SKM-1 treated with dmso at 0.1 percent for 144 hours (cell line): ENCODE data around the gene ADAMTS18.

ENCODE experiments used
- DNase-seq: peaks from one replicate; lab custom pipeline; 2025; ENCODE audit not compliant: unreplicated experiment; lab: John Stamatoyannopoulos, UW

Gene ADAMTS18

DNA sequence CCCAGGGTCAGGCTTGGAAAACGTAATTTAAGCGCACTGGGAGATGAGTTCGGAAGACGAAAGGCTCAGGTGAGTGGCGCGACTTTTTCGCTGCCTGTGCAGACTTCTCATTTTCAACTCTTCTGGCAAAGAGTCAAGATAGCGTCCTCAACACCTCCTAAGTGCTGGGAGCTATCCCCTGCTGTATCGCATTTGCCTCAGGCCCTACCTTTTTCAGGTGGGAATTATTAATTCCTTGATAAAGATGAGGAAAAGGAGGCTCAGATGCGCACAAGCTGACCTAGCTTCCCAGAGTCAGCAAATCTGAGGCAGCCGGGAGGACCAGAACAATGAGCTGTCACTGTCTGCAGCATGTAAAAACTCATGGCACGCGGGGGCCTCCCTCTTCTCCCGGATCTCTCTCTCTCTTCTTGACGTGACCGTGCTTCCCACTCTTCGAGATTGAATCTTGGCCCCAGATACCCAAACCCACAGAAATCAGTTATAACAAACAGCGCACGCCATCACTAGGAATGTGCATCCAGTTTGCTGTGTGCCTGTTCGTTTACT is 512 bp upstream of the ADAMTS18 start:
- DNase-seq, result no peak

DNA sequence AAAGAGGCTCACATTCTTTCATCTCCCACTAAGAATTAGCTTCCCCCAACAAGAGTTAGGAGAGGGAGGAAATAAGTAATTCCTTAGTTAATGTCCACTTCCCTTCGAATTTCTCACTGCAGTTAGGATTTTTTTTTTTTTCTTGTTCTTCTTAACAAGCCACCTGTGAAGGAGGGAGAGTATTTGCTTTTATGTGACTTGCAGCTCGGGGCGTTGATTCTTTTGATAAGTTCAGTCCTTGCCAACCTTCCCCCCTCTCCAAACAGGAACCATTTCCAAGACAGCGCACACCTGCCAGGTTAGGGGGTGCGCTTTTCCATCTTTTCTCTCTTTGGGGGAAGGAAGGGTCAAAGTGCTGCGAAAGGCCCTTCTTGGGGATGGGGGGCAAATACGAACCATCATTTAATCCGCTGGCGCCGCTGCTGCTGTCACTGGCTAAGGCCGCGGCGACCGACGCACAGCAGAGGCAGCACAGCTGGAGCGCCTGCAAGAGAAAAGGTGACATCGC is 758 bp downstream of the ADAMTS18 start:
- DNase-seq, result no peak

DNA sequence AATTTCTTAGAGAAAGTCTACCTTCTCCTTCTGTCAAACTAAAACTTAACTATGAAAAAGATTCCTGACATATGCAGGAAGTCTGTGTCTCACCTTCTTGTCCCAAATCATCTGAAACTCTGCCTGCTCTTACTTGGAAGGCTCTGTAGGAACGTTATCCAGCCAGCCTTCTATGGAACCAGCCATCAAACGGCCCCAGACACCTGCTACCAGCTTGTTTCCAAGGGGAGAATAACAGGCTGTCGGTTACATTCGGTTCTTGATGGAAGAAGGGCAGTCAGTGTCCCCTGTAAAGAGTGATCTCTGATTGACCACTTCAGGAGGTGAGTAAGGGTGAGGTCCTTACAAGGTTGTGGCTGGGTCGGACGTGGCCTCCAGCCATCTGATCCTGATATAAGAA is 1.7 kb downstream of the ADAMTS18 start:
- DNase-seq, result no peak

DNA sequence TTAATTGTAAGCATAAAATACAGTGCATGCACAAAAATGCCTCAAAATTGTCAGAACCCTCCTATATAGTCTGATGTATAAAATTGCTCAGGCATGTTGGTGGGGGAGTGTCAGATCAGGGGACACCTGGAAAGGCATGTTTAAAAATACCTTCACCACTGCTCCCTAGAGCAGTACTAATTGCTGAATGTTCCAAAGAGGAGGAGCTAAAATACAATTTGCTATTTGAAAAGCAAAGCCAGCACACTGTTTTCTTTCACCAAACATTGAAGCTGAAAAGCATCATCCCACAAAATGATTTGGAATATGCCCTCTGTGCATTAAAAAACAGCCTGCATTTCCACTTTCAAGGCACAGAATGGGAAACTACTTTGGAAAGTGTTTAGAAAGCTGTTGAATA is 2.6 kb downstream of the ADAMTS18 start:
- DNase-seq, result no peak

DNA sequence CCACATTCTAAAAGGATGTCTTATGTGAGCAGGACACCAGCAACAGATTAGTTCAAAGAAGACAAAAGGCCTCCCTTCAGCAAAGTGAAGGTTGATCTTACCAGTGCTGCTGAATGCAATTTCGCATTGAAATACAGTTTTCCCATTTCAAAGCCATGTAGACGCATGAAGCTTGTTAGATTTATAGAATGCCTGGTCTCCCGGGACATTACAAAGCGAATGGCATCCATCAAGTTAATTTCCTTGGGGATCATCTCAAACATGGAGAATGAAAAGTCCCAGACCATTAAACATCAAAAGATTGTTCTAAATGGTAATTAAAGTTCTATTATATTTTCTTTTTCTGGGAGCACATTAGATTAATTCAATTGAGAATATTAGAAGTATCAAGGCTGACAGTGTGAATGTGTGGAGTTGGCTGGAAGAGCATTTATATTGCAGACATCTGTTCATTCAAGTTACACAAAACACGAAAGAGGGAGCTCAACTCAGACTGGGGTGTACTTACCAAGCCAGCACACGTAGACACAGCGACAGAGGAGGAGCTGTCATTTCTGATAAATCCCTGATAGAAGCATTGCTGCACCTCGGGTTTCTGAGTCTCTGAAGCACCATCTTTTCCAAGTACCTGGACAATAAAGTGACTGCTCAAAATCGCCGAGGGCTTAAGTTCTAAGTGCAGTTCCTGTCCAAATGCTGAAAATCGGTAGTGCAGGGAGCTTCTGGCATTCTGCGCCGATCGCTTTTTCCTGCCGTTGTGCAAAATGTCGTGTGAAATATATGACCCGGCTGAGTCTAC is 3.8 kb downstream of the ADAMTS18 start:
- no peak for DNase-seq

DNA sequence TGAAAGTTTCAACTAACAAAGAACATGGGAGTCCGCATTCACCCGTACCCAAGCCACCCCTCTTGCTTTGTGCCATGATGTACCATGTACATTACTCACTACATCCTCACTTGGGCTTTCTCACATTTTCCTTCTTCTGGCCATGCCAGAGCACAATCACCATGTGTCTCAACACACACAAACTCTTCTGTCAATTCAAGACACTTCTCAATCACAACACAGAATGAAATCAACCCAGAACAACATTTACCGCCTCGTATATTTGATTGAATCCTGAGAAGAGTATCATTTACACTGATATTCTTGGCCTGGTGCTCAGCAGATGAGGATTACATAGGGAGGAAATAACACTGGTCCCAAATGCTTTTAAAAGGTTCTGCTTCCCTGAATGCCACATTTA is 4.5 kb downstream of the ADAMTS18 start:
- no peak for DNase-seq

DNA sequence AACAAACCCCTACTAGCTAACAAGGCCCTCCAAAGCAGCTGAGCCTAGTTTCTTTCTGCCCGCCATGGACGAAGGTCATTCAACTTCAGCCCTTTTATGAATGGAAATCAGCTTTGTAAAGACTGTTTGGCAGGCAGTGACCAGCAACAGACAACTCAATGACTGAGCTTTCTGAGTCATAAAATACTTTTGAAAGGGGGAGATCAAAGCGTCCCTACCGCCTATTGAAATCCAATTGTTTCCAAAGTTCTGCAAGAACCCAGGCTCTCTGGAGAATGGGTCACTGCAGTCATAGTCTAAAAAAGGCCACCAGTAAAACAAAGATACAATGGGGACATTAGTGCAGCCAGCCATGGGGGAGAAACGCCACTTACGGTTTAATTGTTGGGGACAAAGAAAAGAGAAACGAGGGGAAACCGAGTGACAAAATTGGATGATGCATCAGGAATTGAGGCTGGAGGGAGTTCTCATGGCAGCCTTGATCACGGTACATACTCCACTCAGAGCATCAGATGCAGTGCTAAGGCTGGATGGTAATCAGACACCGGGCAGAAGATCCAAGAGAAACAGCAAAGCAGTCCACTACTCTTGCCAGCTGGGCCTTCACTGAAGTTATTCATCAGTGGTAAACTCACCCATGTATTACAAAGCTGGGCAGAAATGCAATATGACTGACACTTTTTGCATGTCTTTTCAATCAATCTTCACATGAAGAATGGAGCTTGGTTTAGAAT is 9.8 kb downstream of the ADAMTS18 start:
- DNase-seq, result no peak

DNA sequence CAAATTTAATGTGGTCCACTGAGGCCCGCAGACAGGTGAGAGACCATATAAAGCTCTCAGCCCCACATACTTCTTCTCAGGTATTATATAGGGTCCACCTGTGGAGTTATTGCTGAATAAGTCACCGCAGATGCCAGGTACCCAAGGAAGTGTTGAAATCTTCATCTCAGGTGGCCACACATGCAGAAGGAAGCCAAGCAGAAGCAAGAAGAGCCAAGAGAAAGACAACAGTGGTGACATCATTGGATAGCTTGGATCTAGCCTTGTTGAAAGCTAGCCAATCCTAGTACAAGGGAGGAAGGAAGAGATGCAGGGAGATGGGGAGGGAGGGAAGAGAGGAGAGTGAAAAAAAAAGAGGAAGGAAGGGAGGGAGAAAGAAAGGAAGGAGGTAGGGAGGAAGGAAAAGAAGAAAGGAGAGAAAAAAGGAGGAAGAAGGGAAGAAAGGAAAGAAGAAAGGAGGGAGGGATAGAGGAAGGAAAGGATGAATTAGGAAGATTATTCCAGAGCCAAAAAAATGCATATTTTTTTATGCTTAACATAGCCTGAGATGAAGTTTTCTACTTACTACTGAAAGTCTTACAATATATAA is 12.5 kb downstream of the ADAMTS18 start:
- no peak for DNase-seq

DNA sequence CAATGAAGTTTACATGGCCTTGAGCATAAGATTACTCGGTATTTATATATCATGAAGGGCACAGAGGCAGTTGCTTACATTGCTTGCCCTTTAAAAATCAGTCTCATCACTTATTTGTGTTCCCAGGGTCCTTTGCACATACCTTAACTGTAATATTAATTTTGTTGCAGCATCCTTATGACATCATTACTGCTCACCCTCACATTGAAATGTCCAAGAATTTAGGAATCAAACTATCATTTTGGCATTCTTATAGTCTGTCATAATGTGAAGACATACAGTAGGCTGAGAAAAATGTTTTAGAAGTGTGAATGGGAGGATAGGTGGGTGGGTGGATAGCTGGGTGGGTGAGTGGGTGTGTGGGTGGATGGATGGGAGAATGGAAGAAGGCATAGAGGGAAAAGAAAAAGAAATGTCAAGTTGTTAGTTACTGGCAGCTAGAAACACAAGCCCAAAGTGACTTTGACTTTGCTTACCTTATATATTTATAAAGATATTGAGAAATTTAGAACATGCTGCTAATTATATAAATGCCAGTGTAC is 17.8 kb downstream of the ADAMTS18 start:
- DNase-seq, result no peak

DNA sequence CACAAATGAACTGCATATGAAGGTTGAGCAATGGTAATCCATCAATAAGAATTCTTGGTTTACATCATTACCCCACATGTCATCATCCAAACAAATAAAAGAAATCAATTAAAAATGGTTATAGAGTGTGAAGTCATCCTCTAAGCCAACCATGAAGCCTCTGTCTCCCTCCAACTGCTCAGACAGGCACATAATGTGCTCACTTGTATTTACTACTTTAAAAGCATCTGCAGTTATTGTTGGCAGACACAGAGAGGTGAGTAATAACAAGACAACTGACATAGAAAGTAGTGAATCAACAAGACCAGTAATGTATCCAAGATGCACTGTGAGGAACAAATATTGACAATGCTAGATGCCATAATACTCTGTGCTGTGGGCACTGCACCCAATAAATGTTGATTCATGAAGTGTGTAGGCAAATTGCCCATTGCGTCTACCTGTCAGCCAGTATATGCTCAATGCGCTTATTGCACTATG is 20.0 kb downstream of the ADAMTS18 start:
- DNase-seq, result no peak

DNA sequence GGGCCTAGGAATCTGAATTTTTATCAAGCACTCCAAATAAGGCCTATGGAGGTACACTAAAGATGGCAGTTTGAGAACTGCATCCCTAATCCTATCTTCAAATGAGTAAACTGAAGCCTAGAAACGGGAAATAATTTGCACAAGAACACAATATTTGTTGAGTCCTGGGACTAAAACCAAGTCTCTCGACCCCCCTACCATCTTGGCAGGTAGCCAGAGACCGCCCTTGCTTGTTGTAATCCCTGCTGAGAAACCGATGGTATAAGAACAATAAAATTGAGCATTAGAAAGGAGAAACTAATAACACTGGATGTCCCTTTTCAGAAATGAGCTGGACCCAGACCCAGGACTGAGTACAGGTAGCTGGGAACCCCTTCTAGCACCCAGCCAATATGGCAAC is 24.4 kb downstream of the ADAMTS18 start:
- no peak for DNase-seq

DNA sequence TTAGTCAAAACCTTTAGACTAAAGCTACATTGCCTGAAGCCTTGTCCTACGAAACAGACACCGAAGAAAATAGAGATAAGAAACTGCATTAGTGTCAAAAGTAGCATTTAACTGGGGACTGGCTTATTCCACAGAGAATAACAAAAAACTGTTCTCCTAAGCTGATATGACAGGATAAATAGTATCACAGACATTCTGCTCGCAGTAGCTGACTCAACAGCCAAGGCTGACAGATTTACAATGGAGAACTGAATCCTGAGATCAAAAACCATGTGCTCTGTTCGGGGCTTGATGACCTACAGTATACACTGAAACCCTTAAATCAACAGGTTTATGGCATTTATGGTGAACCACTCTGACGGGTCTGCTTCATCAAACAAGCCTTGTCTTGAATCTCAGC is 25.5 kb downstream of the ADAMTS18 start:
- DNase-seq, result no peak

DNA sequence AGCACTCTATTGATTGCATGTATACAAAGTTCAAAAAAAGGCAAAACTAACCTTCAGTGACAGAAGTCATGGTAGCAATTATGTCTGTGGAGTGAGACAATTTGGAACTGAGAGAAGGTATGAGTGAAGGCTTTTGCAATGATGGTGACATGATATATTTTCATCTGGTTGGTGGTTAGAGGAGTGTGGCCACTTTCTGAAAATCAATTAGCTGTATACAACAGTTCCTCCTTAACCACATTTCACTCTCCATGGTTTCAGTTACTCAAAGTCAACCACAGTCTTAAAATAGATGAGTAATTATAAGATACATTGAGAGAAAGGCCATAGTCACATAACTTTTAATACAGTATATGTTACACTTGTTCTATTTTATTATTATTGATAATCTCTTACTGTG is 26.2 kb downstream of the ADAMTS18 start:
- DNase-seq, result no peak

DNA sequence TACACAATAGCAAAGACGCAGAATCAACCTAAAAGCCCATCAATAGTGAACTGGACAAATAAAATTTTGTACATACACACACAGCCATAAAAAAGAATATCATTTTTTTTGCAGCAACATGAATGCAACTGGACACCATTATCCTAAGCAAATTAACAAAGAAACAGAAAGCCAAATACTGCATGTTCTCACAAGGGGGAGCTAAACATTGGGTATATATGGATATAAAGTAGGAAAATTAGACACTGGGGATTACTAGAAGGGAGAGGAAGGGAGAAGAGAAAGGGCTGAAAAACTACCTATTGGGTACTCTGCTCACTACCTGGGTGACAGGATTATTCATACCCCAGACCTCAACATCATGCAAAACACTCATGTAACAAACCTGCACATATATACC is 28.2 kb downstream of the ADAMTS18 start:
- no peak for DNase-seq

DNA sequence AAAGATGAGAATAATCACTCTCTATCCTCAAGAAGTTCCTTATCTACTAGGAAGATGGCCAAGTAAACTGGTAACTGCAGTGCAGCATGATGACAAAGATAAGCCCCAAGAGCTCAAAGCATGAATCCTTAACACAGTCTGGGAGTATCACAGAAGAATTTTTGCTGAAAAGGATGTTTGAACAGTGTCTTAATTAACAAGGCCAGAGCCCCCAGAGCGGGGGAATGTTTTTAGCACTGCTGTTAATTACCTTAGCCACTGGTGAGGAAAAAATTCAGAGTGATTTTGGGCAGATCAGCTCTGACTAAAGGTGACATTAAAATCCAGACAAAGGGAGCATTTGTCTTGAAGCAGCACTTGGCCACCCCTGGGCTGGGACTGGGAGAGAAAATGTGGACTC is 30.1 kb downstream of the ADAMTS18 start:
- DNase-seq, result no peak

DNA sequence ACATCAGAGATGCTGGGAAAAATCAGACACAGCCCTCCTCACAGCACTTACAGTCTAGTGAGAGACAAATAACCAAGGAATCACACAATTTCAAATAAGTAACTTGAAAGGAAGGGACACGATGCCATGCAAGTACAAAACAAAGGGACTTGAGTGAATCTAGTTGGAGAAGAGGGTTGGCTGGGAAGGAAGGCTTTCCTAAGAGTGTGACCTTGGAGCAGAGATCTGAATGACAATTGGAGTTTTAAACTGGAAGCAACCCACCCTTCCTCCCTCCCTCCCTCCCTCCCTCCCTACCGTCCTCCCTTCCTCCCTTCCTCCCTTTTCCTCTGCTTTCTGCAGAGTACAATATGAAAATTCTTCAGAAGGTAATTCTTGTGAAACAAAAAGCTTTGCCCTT is 31.1 kb downstream of the ADAMTS18 start:
- DNase-seq, result no peak

DNA sequence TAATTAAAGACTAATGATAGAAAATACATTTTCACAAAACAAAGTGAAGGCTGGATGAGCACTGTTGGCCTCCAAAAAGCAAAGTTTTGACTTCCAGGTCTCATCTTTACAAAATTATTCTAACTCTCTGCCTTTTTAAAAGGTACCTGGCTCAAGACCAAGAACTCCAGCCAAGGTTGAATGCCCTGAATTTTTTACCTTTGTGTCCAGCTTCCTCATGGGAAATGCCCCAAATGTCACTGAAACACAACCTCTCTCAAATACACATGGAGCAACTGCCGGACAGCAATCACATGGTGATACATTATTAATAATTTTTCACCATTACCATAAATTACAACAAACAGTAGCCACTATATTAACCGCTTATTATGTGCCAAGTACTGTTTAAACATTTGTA is 32.2 kb downstream of the ADAMTS18 start:
- no peak for DNase-seq

DNA sequence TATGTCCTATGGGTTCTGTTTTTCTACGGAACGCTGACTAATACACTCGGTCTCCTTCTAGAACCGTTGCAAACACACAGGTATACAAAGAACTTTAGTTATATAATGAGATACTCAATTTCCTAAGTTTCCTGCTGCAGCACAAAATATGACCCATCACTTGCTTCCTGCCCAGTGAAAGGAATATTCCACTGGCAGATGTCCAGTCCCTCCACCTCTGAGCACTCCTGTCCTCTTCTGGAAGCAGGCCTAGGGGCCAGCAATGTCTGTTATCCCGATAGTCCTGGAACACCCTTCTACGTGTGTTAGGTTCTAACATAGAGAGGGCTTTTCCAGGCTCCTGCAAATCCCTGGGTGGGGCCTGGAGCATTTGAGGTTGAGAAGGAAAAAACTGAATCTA is 32.7 kb downstream of the ADAMTS18 start:
- no peak for DNase-seq

DNA sequence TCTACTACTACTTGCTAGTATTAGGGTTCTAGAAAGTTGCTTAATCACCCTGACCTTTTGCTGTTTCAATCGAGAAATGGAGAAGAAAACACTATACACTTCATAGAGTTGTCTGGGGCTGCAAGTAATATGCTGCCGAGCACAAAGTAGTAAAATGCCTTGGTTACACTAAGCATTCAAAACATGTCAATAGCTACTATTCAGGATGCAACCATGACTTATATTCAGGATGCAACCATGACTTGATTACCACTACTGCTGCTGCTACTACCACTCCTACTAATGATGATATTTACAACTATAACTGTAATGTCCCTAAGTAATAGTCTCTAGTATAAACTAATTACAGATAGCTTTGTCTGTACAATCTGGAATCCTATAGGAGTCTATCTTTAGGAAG is 35.3 kb downstream of the ADAMTS18 start:
- DNase-seq, result no peak

DNA sequence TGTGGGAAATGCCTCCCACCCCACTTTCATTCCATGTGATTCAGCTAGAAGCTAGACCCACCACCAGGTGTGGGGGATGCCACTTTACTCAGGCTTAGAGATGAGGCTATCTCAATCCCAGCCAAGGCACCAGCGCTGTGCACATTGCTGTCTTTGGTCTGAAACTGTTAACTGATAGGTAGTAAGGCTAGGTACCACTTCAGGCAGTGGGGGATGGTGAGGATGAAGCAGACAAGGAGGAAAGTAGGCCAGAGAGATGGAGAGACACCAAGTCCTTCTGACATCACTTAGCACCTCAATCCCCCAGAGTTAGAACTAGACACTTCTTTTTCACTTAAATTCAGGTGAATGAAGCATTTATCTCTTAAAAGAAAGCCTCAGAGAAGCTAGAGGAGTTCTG is 35.8 kb downstream of the ADAMTS18 start:
- DNase-seq, result no peak

DNA sequence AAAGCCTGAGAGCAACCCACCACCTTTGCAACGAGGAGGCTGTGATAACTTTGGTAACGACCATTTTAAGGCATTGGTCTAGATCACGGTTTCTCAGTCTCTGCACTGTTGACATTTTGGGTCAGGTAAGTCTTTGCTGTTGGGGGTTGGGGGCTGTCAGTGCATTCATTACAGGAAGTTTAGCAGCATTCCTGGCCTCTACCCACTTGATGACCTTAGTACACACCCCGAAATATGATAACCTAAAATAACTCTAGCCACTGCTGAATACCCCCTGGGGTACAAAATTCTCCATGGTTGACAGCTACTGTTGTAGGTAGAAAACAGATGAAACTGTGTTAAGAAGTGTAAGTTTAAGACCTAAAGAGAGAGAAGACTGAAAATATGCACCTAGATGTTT is 36.3 kb downstream of the ADAMTS18 start:
- DNase-seq, result no peak
